ENCODE data around the gene PPM1E.
A peak's percentile ranks its signal among the peaks of the same experiment; 100 is the strongest.

The PPM1E gene

GRCh38 chr17:59000022-59000421 lies 244.4 kb downstream of the PPM1E start:
- DNase-seq: no peak

GRCh38 chr17:59001158-59001814 lies 245.6 kb downstream of the PPM1E start:
- DNase-seq: peak; percentile 91

GRCh38 chr17:59002126-59002525 lies 246.5 kb downstream of the PPM1E start:
- DNase-seq: no peak

GRCh38 chr17:59002848-59003247 lies 247.2 kb downstream of the PPM1E start:
- peak; percentile 34 for DNase-seq

- no peak for DNase-seq
Observed at GRCh38 chr17:59003860-59004259, 248.2 kb downstream of the PPM1E start.

- DNase-seq: peak; percentile 74
Observed at GRCh38 chr17:59004338-59005111, 248.9 kb downstream of the PPM1E start.

- no peak for DNase-seq
Observed at GRCh38 chr17:59007995-59008394, 252.3 kb downstream of the PPM1E start.

GRCh38 chr17:59008737-59009136 lies 253.1 kb downstream of the PPM1E start:
- DNase-seq: no peak

- no peak for DNase-seq
Observed at GRCh38 chr17:59010026-59010425, 254.4 kb downstream of the PPM1E start.

GRCh38 chr17:59011975-59012374 lies 256.3 kb downstream of the PPM1E start:
- DNase-seq: no peak

- no peak for DNase-seq
Observed at GRCh38 chr17:59018019-59018418, 262.4 kb downstream of the PPM1E start.

- no peak for DNase-seq
Observed at GRCh38 chr17:59024916-59025315, 269.3 kb downstream of the PPM1E start.

GRCh38 chr17:59026176-59026939 lies 270.7 kb downstream of the PPM1E start:
- no peak for DNase-seq

GRCh38 chr17:59027750-59028149 lies 272.1 kb downstream of the PPM1E start:
- no peak for DNase-seq

GRCh38 chr17:59028328-59028727 lies 272.7 kb downstream of the PPM1E start:
- DNase-seq: no peak

- DNase-seq: no peak
Observed at GRCh38 chr17:59030811-59031210, 275.2 kb downstream of the PPM1E start.

Measured in kidney glomerular epithelial cell (primary cell).